ENCODE results near the gene FAM78A.
A peak's percentile ranks its signal among the peaks of the same experiment; 100 is the strongest.

FAM78A gene

GRCh38 chr9:131309530-131310276 lies 33.4 kb upstream of the FAM78A start:
- H3K36me3 ChIP-seq (ENCODE audit: control insufficient read depth, insufficient read depth, low read length, severe bottlenecking), result no peaks in the 10 kb centered on the region
- no peak overlapping the region for H3K9ac ChIP-seq (ENCODE audit: low read length)
- DNase-seq (ENCODE audit: low read depth), result no peak
- H3K27me3 ChIP-seq (replicated peaks; ENCODE audit: control insufficient read depth, insufficient read depth, low read length), result no peaks in the 10 kb centered on the region
- H3K4me3 ChIP-seq (ENCODE audit: low read length), result no peak overlapping the region
- H3K4me1 ChIP-seq (ENCODE audit: control insufficient read depth, insufficient read depth, low read length), result no peaks in the 10 kb centered on the region
- no peaks in the 10 kb centered on the region for H3K9me3 ChIP-seq (ENCODE audit: control insufficient read depth, low read length)

- H3K27me3 ChIP-seq (replicated peaks; ENCODE audit: control insufficient read depth, insufficient read depth, low read length), result no peaks in the 10 kb centered on the region
- H3K4me3 ChIP-seq (ENCODE audit: low read length), result no peak overlapping the region
- H3K9ac ChIP-seq (ENCODE audit: low read length), result no peak overlapping the region
- H3K4me1 ChIP-seq (ENCODE audit: control insufficient read depth, insufficient read depth, low read length), result no peaks in the 10 kb centered on the region
- no peak for DNase-seq (ENCODE audit: low read depth)
- no peaks in the 10 kb centered on the region for H3K9me3 ChIP-seq (ENCODE audit: control insufficient read depth, low read length)
- H3K36me3 ChIP-seq (ENCODE audit: control insufficient read depth, insufficient read depth, low read length, severe bottlenecking), result no peaks in the 10 kb centered on the region
These were observed 32.7 kb upstream of the FAM78A start for GRCh38 chr9:131308906-131309529.

GRCh38 chr9:131308452-131308851 lies 32.1 kb upstream of the FAM78A start:
- no peak overlapping the region for H3K4me3 ChIP-seq (ENCODE audit: low read length)
- no peaks in the 10 kb centered on the region for H3K27me3 ChIP-seq (replicated peaks; ENCODE audit: control insufficient read depth, insufficient read depth, low read length)
- H3K36me3 ChIP-seq (ENCODE audit: control insufficient read depth, insufficient read depth, low read length, severe bottlenecking), result no peaks in the 10 kb centered on the region
- DNase-seq (ENCODE audit: low read depth), result no peak
- no peak overlapping the region for H3K9ac ChIP-seq (ENCODE audit: low read length)
- H3K4me1 ChIP-seq (ENCODE audit: control insufficient read depth, insufficient read depth, low read length), result no peaks in the 10 kb centered on the region
- H3K9me3 ChIP-seq (ENCODE audit: control insufficient read depth, low read length), result no peaks in the 10 kb centered on the region

GRCh38 chr9:131307974-131308373 lies 31.7 kb upstream of the FAM78A start:
- DNase-seq (ENCODE audit: low read depth), result no peak
- Histone ChIP-seq H3K27me3 (replicated peaks; ENCODE audit: control insufficient read depth, insufficient read depth, low read length) (no peaks in the 10 kb centered on the region), H3K36me3 (ENCODE audit: control insufficient read depth, insufficient read depth, low read length, severe bottlenecking) (no peaks in the 10 kb centered on the region), H3K4me1 (ENCODE audit: control insufficient read depth, insufficient read depth, low read length) (no peaks in the 10 kb centered on the region), H3K4me3 (ENCODE audit: low read length) (no peak overlapping the region), H3K9ac (ENCODE audit: low read length) (no peak overlapping the region), H3K9me3 (ENCODE audit: control insufficient read depth, low read length) (no peaks in the 10 kb centered on the region)

- Histone ChIP-seq H3K4me3 (ENCODE audit: low read length) (no peak overlapping the region), H3K4me1 (ENCODE audit: control insufficient read depth, insufficient read depth, low read length) (no peaks in the 10 kb centered on the region), H3K36me3 (ENCODE audit: control insufficient read depth, insufficient read depth, low read length, severe bottlenecking) (no peaks in the 10 kb centered on the region), H3K27me3 (replicated peaks; ENCODE audit: control insufficient read depth, insufficient read depth, low read length) (no peaks in the 10 kb centered on the region), H3K9ac (ENCODE audit: low read length) (no peak overlapping the region), H3K9me3 (ENCODE audit: control insufficient read depth, low read length) (no peaks in the 10 kb centered on the region)
- no peak for DNase-seq (ENCODE audit: low read depth)
These were observed 30.2 kb upstream of the FAM78A start for GRCh38 chr9:131306397-131307004.

- Histone ChIP-seq H3K9ac (ENCODE audit: low read length) (no peak overlapping the region), H3K4me3 (ENCODE audit: low read length) (no peak overlapping the region), H3K4me1 (ENCODE audit: control insufficient read depth, insufficient read depth, low read length) (no peaks in the 10 kb centered on the region), H3K36me3 (ENCODE audit: control insufficient read depth, insufficient read depth, low read length, severe bottlenecking) (no peaks in the 10 kb centered on the region), H3K9me3 (ENCODE audit: control insufficient read depth, low read length) (no peaks in the 10 kb centered on the region), H3K27me3 (replicated peaks; ENCODE audit: control insufficient read depth, insufficient read depth, low read length) (no peaks in the 10 kb centered on the region)
- peak; percentile 38 for DNase-seq (ENCODE audit: low read depth)
These were observed 28.5 kb upstream of the FAM78A start for GRCh38 chr9:131304676-131305355.

- no peaks in the 10 kb centered on the region for H3K4me1 ChIP-seq (ENCODE audit: control insufficient read depth, insufficient read depth, low read length)
- no peaks in the 10 kb centered on the region for H3K36me3 ChIP-seq (ENCODE audit: control insufficient read depth, insufficient read depth, low read length, severe bottlenecking)
- no peaks in the 10 kb centered on the region for H3K27me3 ChIP-seq (replicated peaks; ENCODE audit: control insufficient read depth, insufficient read depth, low read length)
- no peaks in the 10 kb centered on the region for H3K9me3 ChIP-seq (ENCODE audit: control insufficient read depth, low read length)
- DNase-seq (ENCODE audit: low read depth), result no peak
- H3K9ac ChIP-seq (ENCODE audit: low read length), result no peak overlapping the region
- no peak overlapping the region for H3K4me3 ChIP-seq (ENCODE audit: low read length)
These were observed 27.3 kb upstream of the FAM78A start for GRCh38 chr9:131303381-131304321.

- Histone ChIP-seq H3K27me3 (replicated peaks; ENCODE audit: control insufficient read depth, insufficient read depth, low read length) (no peaks in the 10 kb centered on the region), H3K9me3 (ENCODE audit: control insufficient read depth, low read length) (no peaks in the 10 kb centered on the region), H3K36me3 (ENCODE audit: control insufficient read depth, insufficient read depth, low read length, severe bottlenecking) (no peaks in the 10 kb centered on the region), H3K4me3 (ENCODE audit: low read length) (no peak overlapping the region), H3K9ac (ENCODE audit: low read length) (no peak overlapping the region), H3K4me1 (ENCODE audit: control insufficient read depth, insufficient read depth, low read length) (peaks cover 4% of the 10 kb centered on the region)
- no peak for DNase-seq (ENCODE audit: low read depth)
These were observed 26.1 kb upstream of the FAM78A start for GRCh38 chr9:131302244-131303075.

GRCh38 chr9:131300444-131300843 lies 24.1 kb upstream of the FAM78A start:
- Histone ChIP-seq H3K4me1 (ENCODE audit: control insufficient read depth, insufficient read depth, low read length) (peaks cover 4% of the 10 kb centered on the region), H3K36me3 (ENCODE audit: control insufficient read depth, insufficient read depth, low read length, severe bottlenecking) (no peaks in the 10 kb centered on the region), H3K4me3 (ENCODE audit: low read length) (no peak overlapping the region), H3K9ac (ENCODE audit: low read length) (no peak overlapping the region), H3K9me3 (ENCODE audit: control insufficient read depth, low read length) (no peaks in the 10 kb centered on the region), H3K27me3 (replicated peaks; ENCODE audit: control insufficient read depth, insufficient read depth, low read length) (no peaks in the 10 kb centered on the region)
- no peak for DNase-seq (ENCODE audit: low read depth)

GRCh38 chr9:131299961-131300347 lies 23.6 kb upstream of the FAM78A start:
- Histone ChIP-seq H3K4me3 (ENCODE audit: low read length) (no peak overlapping the region), H3K27me3 (replicated peaks; ENCODE audit: control insufficient read depth, insufficient read depth, low read length) (no peaks in the 10 kb centered on the region), H3K9ac (ENCODE audit: low read length) (no peak overlapping the region), H3K36me3 (ENCODE audit: control insufficient read depth, insufficient read depth, low read length, severe bottlenecking) (no peaks in the 10 kb centered on the region), H3K9me3 (ENCODE audit: control insufficient read depth, low read length) (no peaks in the 10 kb centered on the region), H3K4me1 (ENCODE audit: control insufficient read depth, insufficient read depth, low read length) (peaks cover 4% of the 10 kb centered on the region)
- no peak for DNase-seq (ENCODE audit: low read depth)
